ENCODE data around the gene ZNF615. TPM values are rescaled to one million over a fixed set of nuclear protein-coding genes. Genes with fewer than 3 reads are reported as not detected.

Gene ZNF615
- total RNA-seq, 1 experiment from 2014 or later, result 1.6 TPM

DNA sequence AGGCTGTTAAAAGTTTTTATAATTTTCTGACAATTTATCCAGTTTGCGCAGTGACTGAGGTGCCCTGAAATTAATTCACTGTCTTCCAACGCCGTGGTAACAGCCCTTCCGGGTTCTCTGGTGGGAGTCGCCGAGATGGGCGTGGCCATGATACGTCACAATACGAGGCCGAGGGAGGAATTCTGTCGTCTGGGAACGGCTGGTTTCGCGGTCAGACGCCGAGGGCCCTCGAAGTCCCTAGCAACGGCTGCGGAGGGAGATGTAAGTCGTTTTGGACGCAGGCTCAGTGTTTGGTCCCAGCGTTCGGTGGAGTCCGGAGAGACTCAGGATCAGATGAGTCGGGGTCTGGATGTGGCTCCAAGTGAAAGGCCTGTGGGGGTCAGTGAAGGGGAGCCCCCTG is 59.0 kb downstream of the ZNF615 start:
- Histone ChIP-seq H3K9me3 (ENCODE audit: control insufficient read depth in 1 of 2, insufficient read depth in 1 of 2, low read depth in 1 of 2, low read length in 2 of 2) (peaks cover 20 to 42% of the 10 kb centered on the region in 2 experiments; a peak in 3 of 4 replicates), H3K79me2 (ENCODE audit: insufficient read depth, low read length) (no peaks in the 10 kb centered on the region), H3K4me2 (ENCODE audit: low read length) (no peak overlapping the region), H3K9me2 (ENCODE audit: insufficient read depth) (no peaks in the 10 kb centered on the region), H2AFZ (ENCODE audit: low read depth, low read length, poor library complexity, severe bottlenecking) (no peak overlapping the region), H3K9ac (ENCODE audit: low read length) (no peak overlapping the region), H4K20me1 (ENCODE audit: insufficient read depth) (no peaks in the 10 kb centered on the region), H3K36me3 (ENCODE audit: control insufficient read depth in 1 of 2, insufficient read depth in 2 of 2, low read length in 2 of 2) (peaks cover 2 to 14% of the 10 kb centered on the region in 2 experiments; a peak in 3 of 4 replicates), H3K27ac (ENCODE audit: low read depth, low read length) (no peak overlapping the region), H3K4me3 (replicated peaks in 1 of 2; ENCODE audit: low read depth in 1 of 2, low read length in 2 of 2) (no peak overlapping the region), H3K4me1 (ENCODE audit: control insufficient read depth in 1 of 2, insufficient read depth in 2 of 2, low read length in 2 of 2) (no peaks in the 10 kb centered on the region), H3K27me3 (ENCODE audit: insufficient read depth, low read length) (no peaks in the 10 kb centered on the region)
- BruUV-seq (replicated peaks), result no TSS peak
- CTCF ChIA-PET, result no interaction called here
- RAD21 ChIA-PET (ENCODE audit: low non-redundant PET in 1 of 2, low total read pairs in 2 of 2, uncharacterized antibody in 2 of 2, unreplicated experiment in 2 of 2), result no interaction called here
- intact Hi-C loops (cut with micrococcal nuclease), result no loop called here
- ATAC-seq (no peak), DNase-seq (ENCODE audit: low read depth, low spot score) (no peak)
- TF ChIP-seq ELF1 (IDR thresholded peaks at IDR 0.05; ENCODE audit: borderline replicate concordance, low read depth) (no peak), RAD21 (IDR thresholded peaks at IDR 0.05; ENCODE audit: low read depth) (no peak), EZH2phosphoT487 (IDR thresholded peaks at IDR 0.05; ENCODE audit: borderline replicate concordance) (no peak), SRF (IDR thresholded peaks at IDR 0.05; ENCODE audit: low read depth) (no peak), CEBPB (IDR thresholded peaks at IDR 0.05; ENCODE audit: low read depth) (no peak), POLR2A (IDR thresholded peaks at IDR 0.05; ENCODE audit: borderline replicate concordance, extremely low read depth, insufficient read depth, insufficient read length) (no peak), YY1 (IDR thresholded peaks at IDR 0.05; ENCODE audit: extremely low read depth, insufficient replicate concordance, low read depth, low read length) (no peak), SIN3A (IDR thresholded peaks at IDR 0.05; ENCODE audit: low read depth) (no peak), CBX3 (IDR thresholded peaks at IDR 0.05; ENCODE audit: low read depth) (no peak), TCF7L2 (IDR thresholded peaks at IDR 0.05; ENCODE audit: borderline replicate concordance, extremely low read depth, insufficient read depth, insufficient read length) (no peak), ZFX (IDR thresholded peaks at IDR 0.05) (no peak)
- TF ChIP-seq, protein P1, sequence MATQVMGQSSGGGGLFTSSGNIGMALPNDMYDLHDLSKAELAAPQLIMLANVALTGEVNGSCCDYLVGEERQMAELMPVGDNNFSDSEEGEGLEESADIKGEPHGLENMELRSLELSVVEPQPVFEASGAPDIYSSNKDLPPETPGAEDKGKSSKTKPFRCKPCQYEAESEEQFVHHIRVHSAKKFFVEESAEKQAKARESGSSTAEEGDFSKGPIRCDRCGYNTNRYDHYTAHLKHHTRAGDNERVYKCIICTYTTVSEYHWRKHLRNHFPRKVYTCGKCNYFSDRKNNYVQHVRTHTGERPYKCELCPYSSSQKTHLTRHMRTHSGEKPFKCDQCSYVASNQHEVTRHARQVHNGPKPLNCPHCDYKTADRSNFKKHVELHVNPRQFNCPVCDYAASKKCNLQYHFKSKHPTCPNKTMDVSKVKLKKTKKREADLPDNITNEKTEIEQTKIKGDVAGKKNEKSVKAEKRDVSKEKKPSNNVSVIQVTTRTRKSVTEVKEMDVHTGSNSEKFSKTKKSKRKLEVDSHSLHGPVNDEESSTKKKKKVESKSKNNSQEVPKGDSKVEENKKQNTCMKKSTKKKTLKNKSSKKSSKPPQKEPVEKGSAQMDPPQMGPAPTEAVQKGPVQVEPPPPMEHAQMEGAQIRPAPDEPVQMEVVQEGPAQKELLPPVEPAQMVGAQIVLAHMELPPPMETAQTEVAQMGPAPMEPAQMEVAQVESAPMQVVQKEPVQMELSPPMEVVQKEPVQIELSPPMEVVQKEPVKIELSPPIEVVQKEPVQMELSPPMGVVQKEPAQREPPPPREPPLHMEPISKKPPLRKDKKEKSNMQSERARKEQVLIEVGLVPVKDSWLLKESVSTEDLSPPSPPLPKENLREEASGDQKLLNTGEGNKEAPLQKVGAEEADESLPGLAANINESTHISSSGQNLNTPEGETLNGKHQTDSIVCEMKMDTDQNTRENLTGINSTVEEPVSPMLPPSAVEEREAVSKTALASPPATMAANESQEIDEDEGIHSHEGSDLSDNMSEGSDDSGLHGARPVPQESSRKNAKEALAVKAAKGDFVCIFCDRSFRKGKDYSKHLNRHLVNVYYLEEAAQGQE (IDR thresholded peaks at IDR 0.05; ENCODE audit: low read depth), result no peak
- TF ChIP-seq, protein P2, sequence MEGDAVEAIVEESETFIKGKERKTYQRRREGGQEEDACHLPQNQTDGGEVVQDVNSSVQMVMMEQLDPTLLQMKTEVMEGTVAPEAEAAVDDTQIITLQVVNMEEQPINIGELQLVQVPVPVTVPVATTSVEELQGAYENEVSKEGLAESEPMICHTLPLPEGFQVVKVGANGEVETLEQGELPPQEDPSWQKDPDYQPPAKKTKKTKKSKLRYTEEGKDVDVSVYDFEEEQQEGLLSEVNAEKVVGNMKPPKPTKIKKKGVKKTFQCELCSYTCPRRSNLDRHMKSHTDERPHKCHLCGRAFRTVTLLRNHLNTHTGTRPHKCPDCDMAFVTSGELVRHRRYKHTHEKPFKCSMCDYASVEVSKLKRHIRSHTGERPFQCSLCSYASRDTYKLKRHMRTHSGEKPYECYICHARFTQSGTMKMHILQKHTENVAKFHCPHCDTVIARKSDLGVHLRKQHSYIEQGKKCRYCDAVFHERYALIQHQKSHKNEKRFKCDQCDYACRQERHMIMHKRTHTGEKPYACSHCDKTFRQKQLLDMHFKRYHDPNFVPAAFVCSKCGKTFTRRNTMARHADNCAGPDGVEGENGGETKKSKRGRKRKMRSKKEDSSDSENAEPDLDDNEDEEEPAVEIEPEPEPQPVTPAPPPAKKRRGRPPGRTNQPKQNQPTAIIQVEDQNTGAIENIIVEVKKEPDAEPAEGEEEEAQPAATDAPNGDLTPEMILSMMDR (IDR thresholded peaks at IDR 0.05 in 2 of 3, conservative IDR thresholded peaks at IDR 0.05 in 1 of 3; ENCODE audit: borderline replicate concordance in 1 of 3, insufficient read depth in 1 of 3, low read depth in 2 of 3, low read length in 2 of 3), result no peak
- TF ChIP-seq, protein P3, sequence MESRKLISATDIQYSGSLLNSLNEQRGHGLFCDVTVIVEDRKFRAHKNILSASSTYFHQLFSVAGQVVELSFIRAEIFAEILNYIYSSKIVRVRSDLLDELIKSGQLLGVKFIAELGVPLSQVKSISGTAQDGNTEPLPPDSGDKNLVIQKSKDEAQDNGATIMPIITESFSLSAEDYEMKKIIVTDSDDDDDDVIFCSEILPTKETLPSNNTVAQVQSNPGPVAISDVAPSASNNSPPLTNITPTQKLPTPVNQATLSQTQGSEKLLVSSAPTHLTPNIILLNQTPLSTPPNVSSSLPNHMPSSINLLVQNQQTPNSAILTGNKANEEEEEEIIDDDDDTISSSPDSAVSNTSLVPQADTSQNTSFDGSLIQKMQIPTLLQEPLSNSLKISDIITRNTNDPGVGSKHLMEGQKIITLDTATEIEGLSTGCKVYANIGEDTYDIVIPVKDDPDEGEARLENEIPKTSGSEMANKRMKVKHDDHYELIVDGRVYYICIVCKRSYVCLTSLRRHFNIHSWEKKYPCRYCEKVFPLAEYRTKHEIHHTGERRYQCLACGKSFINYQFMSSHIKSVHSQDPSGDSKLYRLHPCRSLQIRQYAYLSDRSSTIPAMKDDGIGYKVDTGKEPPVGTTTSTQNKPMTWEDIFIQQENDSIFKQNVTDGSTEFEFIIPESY (IDR thresholded peaks at IDR 0.05; ENCODE audit: extremely low read depth, insufficient replicate concordance, low read length), result no peak
- POLR2A ChIA-PET, result no interaction called here

Data from HCT116 (cell line).